Measurements from ENCODE around the gene CUEDC2.

DNA sequence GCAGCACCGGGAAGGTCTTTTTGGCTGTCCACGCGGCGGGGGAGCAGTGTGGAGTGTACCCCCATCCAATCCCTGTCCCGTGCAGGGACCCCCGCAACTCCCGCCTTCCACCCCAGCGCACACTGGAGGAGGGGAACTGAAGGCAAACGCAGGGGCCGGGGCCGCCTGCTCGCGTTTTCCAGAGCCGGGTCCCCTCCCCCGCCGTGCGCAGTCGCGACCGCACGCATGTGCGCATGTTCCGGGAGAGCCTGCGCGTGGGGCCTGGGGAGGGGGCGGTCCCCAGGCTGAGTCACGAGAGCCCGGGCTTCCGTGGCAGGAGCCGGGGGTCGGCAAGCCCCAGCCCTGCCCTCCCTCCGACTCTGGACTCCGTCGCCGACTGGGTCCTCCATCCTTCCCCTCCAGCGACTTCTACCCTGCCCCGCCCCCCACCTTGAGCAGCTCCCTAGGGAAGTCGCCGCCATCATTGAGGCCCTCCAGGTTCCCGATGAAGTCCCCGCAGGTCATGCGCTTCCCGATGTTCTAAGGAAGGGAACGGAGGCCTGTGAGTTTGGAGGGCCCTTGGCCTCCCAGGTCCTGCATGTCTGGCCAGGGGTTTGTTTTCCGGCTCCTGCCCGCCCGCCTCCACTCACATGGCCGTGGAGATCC lies 21.8 kb downstream of the CUEDC2 start:
- TF ChIP-seq, protein P1, sequence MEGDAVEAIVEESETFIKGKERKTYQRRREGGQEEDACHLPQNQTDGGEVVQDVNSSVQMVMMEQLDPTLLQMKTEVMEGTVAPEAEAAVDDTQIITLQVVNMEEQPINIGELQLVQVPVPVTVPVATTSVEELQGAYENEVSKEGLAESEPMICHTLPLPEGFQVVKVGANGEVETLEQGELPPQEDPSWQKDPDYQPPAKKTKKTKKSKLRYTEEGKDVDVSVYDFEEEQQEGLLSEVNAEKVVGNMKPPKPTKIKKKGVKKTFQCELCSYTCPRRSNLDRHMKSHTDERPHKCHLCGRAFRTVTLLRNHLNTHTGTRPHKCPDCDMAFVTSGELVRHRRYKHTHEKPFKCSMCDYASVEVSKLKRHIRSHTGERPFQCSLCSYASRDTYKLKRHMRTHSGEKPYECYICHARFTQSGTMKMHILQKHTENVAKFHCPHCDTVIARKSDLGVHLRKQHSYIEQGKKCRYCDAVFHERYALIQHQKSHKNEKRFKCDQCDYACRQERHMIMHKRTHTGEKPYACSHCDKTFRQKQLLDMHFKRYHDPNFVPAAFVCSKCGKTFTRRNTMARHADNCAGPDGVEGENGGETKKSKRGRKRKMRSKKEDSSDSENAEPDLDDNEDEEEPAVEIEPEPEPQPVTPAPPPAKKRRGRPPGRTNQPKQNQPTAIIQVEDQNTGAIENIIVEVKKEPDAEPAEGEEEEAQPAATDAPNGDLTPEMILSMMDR (IDR thresholded peaks at IDR 0.05 in 8 of 11, conservative IDR thresholded peaks at IDR 0.05 in 3 of 11) = no peak
- TF ChIP-seq POLR2A (IDR thresholded peaks at IDR 0.05) = no peak

Data from spleen (tissue), 7 donors.